ENCODE results near the gene BCAR1.
A peak's percentile ranks its signal among the peaks of the same experiment; 100 is the strongest.

Gene BCAR1

DNA sequence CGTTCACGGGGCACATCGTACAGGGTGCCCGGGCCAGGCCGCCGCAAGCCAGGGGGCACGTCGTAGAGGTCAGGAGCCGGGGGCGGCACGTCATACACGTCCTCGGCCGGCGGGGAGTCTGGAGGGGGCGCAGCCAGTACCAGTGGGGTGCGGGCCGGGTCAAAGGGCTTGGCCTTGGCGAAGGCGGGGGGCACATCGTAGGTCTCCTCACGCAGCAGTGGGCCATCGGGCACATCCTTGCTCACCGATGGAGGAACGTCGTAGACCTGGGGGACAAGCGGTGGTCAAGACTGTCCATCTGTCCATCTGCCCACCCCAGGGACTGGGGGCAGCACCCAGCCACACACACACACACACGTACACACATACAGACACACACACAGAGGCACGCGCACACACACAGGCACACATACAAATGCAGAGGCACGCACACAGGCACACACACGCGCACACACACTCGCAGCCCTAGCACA, 15.7 kb downstream of the BCAR1 start:
- H4K20me1 ChIP-seq (ENCODE audit: insufficient read depth, low read length) = peaks cover 9% of the 10 kb centered on the region; the same call in 1 of the 2 replicates
- H3K9me3 ChIP-seq (ENCODE audit: insufficient read depth, low read length, severe bottlenecking) = no peaks in the 10 kb centered on the region
- DNase-seq (no peak), ATAC-seq (ENCODE audit: insufficient read depth, low read depth) (no peak)
- TF ChIP-seq, protein P1, sequence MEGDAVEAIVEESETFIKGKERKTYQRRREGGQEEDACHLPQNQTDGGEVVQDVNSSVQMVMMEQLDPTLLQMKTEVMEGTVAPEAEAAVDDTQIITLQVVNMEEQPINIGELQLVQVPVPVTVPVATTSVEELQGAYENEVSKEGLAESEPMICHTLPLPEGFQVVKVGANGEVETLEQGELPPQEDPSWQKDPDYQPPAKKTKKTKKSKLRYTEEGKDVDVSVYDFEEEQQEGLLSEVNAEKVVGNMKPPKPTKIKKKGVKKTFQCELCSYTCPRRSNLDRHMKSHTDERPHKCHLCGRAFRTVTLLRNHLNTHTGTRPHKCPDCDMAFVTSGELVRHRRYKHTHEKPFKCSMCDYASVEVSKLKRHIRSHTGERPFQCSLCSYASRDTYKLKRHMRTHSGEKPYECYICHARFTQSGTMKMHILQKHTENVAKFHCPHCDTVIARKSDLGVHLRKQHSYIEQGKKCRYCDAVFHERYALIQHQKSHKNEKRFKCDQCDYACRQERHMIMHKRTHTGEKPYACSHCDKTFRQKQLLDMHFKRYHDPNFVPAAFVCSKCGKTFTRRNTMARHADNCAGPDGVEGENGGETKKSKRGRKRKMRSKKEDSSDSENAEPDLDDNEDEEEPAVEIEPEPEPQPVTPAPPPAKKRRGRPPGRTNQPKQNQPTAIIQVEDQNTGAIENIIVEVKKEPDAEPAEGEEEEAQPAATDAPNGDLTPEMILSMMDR (IDR thresholded peaks at IDR 0.05; ENCODE audit: borderline replicate concordance, extremely low read depth, low read length, poor library complexity, severe bottlenecking) = no peak
- no peak for TF ChIP-seq EZH2 (IDR thresholded peaks at IDR 0.05; ENCODE audit: borderline replicate concordance, low read depth, low read length, severe bottlenecking)
- no peak overlapping the region for H3K9ac ChIP-seq (ENCODE audit: low read depth, low read length)
- H2AFZ ChIP-seq (ENCODE audit: low read depth, low read length) = no peak overlapping the region
- H3K4me2 ChIP-seq (ENCODE audit: insufficient read depth, low read length) = no peak overlapping the region
- H3K27me3 ChIP-seq (ENCODE audit: insufficient read depth, low read length, poor library complexity) = no peaks in the 10 kb centered on the region
- no peaks in the 10 kb centered on the region for H3K79me2 ChIP-seq (ENCODE audit: insufficient read depth, low read length)
- H3K4me3 ChIP-seq (ENCODE audit: low read depth in 1 of 2, low read length in 2 of 2) = no peak overlapping the region
- no peak overlapping the region for H3K27ac ChIP-seq (ENCODE audit: low read length)
- H3K4me1 ChIP-seq (ENCODE audit: insufficient read depth, low read length) = peaks cover 6% of the 10 kb centered on the region
- no peaks in the 10 kb centered on the region for H3K36me3 ChIP-seq (ENCODE audit: insufficient read depth, low read length)

DNA sequence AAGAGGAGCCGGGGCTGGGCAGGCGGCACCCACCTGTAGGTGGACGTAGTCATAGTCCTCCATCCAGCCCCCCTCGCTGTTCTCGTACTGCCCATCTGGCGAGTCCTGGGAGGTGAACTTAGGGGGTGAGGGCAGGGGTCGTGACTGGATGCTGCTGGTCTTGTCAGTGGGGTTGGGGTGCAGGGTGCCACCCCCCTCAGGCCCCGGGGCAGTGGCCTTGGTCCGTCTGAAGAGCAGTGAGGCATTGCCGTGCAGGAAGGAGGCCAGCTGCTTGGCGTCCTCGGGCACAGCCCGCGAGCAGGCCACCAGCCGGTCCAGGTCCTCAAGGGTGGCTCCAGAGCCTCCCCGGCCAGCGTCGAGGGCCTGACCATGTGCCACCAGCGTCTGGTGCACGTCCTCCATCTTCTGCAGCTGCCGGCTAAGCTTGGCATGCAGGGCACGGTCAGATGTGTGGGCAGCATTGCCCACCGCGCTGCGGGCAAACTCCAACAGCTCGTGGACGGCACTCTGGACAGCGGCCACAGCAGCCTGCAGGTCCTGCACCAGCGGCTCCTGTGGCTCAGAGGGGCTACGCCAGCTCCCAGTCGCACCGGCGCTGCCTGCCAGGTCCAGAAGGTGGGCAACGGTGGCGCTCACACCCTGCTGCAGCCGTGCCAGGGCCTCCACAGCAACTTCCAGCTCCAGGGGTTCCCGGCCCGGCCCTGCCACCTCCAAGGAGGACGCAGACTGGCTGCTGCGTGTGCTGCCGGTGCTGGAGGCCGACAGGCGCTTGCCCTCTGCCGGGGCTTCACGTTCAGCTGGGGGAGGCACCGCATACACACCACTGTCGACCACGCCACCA, 16.3 kb downstream of the BCAR1 start:
- Histone ChIP-seq H3K36me3 (ENCODE audit: insufficient read depth, low read length) (no peaks in the 10 kb centered on the region), H2AFZ (ENCODE audit: low read depth, low read length) (no peak overlapping the region), H3K9me3 (ENCODE audit: insufficient read depth, low read length, severe bottlenecking) (no peaks in the 10 kb centered on the region), H3K27me3 (ENCODE audit: insufficient read depth, low read length, poor library complexity) (no peaks in the 10 kb centered on the region), H3K79me2 (ENCODE audit: insufficient read depth, low read length) (no peaks in the 10 kb centered on the region), H3K4me2 (ENCODE audit: insufficient read depth, low read length) (no peak overlapping the region), H3K9ac (ENCODE audit: low read depth, low read length) (no peak overlapping the region), H3K4me1 (ENCODE audit: insufficient read depth, low read length) (peaks cover 6% of the 10 kb centered on the region), H3K27ac (ENCODE audit: low read length) (no peak overlapping the region), H3K4me3 (ENCODE audit: low read depth in 1 of 2, low read length in 2 of 2) (no peak overlapping the region), H4K20me1 (ENCODE audit: insufficient read depth, low read length) (peaks cover 8% of the 10 kb centered on the region; the same call in 1 of the 2 replicates)
- ATAC-seq (ENCODE audit: insufficient read depth, low read depth) (no peak), DNase-seq (no peak)
- no peak for TF ChIP-seq EZH2 (IDR thresholded peaks at IDR 0.05; ENCODE audit: borderline replicate concordance, low read depth, low read length, severe bottlenecking)
- TF ChIP-seq, protein P1 (IDR thresholded peaks at IDR 0.05; ENCODE audit: borderline replicate concordance, extremely low read depth, low read length, poor library complexity, severe bottlenecking) = no peak

DNA sequence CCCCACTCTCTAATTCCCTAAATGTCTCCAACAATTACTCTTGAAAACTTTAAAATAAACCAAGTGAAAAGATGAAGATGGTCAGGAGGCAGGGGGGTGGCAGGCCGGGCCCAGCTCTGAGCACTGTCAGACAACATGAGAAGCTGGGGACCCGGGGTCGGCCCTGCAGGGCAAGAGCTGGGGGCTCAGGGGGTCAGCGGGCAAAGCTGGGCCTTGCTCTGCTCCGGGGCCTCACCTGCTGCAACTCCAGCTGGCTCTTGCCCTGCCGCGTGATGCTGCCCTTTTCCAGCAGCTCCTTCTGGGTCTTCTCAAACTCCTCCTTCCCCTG, 17.8 kb downstream of the BCAR1 start:
- Histone ChIP-seq H4K20me1 (ENCODE audit: insufficient read depth, low read length) (peaks cover 8% of the 10 kb centered on the region; the same call in 1 of the 2 replicates), H3K4me2 (ENCODE audit: insufficient read depth, low read length) (peak overlapping the region; percentile 48; the same call in 1 of the 2 replicates), H2AFZ (ENCODE audit: low read depth, low read length) (no peak overlapping the region; the same call in 1 of the 2 replicates), H3K9ac (ENCODE audit: low read depth, low read length) (peak overlapping the region; percentile 14; the same call in 1 of the 2 replicates), H3K9me3 (ENCODE audit: insufficient read depth, low read length, severe bottlenecking) (no peaks in the 10 kb centered on the region), H3K27me3 (ENCODE audit: insufficient read depth, low read length, poor library complexity) (no peaks in the 10 kb centered on the region), H3K36me3 (ENCODE audit: insufficient read depth, low read length) (no peaks in the 10 kb centered on the region), H3K79me2 (ENCODE audit: insufficient read depth, low read length) (no peaks in the 10 kb centered on the region), H3K27ac (ENCODE audit: low read length) (no peak overlapping the region), H3K4me3 (ENCODE audit: low read depth in 1 of 2, low read length in 2 of 2) (no peak overlapping the region), H3K4me1 (ENCODE audit: insufficient read depth, low read length) (peaks cover 6% of the 10 kb centered on the region)
- TF ChIP-seq, protein P1 (IDR thresholded peaks at IDR 0.05; ENCODE audit: borderline replicate concordance, extremely low read depth, low read length, poor library complexity, severe bottlenecking) = no peak
- TF ChIP-seq EZH2 (IDR thresholded peaks at IDR 0.05; ENCODE audit: borderline replicate concordance, low read depth, low read length, severe bottlenecking) = no peak
- ATAC-seq (ENCODE audit: insufficient read depth, low read depth) (no peak), DNase-seq (no peak)

All from DND-41 (cell line).